NCI-H1436 treated with DMSO at 0.1 percent for 48 hours (cell line): ENCODE measurements around the gene PGM5.
"Not testable (repeated sequence)": the region's sequence is repeated elsewhere in the genome, so short reads cannot be mapped to it uniquely, and the experiment has no call there.

ENCODE experiments used
- DNase-seq: peaks from one replicate; lab custom pipeline; 2025; lab: John Stamatoyannopoulos, UW

PGM5 gene

GRCh38 chr9:68356380-68357118 lies at the start of gene PGM5:
Gene PGM5 (plus strand): TSS chr9:68356611. CDS start chr9:68357128, 517 bp downstream.
- not testable (repeated sequence) for DNase-seq

GRCh38 chr9:68307127-68307526 lies 49.3 kb upstream of the PGM5 start:
- not testable (repeated sequence) for DNase-seq

GRCh38 chr9:68307654-68308053 lies 48.8 kb upstream of the PGM5 start:
- DNase-seq: not testable (repeated sequence)

- not testable (repeated sequence) for DNase-seq
Observed at GRCh38 chr9:68311208-68311607, 45.2 kb upstream of the PGM5 start.

- DNase-seq: not testable (repeated sequence)
Observed at GRCh38 chr9:68318209-68318608, 38.2 kb upstream of the PGM5 start.

GRCh38 chr9:68323749-68324148 lies 32.7 kb upstream of the PGM5 start:
- not testable (repeated sequence) for DNase-seq

- not testable (repeated sequence) for DNase-seq
Observed at GRCh38 chr9:68324518-68324917, 31.9 kb upstream of the PGM5 start.

- DNase-seq: not testable (repeated sequence)
Observed at GRCh38 chr9:68329106-68329505, 27.3 kb upstream of the PGM5 start.

- DNase-seq: not testable (repeated sequence)
Observed at GRCh38 chr9:68330531-68331173, 25.8 kb upstream of the PGM5 start.

- DNase-seq: not testable (repeated sequence)
Observed at GRCh38 chr9:68332122-68332521, 24.3 kb upstream of the PGM5 start.

GRCh38 chr9:68335935-68336334 lies 20.5 kb upstream of the PGM5 start:
- not testable (repeated sequence) for DNase-seq

GRCh38 chr9:68336639-68337339 lies 19.6 kb upstream of the PGM5 start:
- not testable (repeated sequence) for DNase-seq

- DNase-seq: not testable (repeated sequence)
Observed at GRCh38 chr9:68338000-68338399, 18.4 kb upstream of the PGM5 start.

- DNase-seq: not testable (repeated sequence)
Observed at GRCh38 chr9:68342265-68343025, 14.0 kb upstream of the PGM5 start.

- DNase-seq: not testable (repeated sequence)
Observed at GRCh38 chr9:68343242-68343641, 13.2 kb upstream of the PGM5 start.

GRCh38 chr9:68343992-68344391 lies 12.4 kb upstream of the PGM5 start:
- DNase-seq: not testable (repeated sequence)

GRCh38 chr9:68351689-68352088 lies 4.7 kb upstream of the PGM5 start:
- not testable (repeated sequence) for DNase-seq

- DNase-seq: not testable (repeated sequence)
Observed at GRCh38 chr9:68355993-68356379, 425 bp upstream of the PGM5 start.

GRCh38 chr9:68357119-68357714 lies 806 bp downstream of the PGM5 start:
- not testable (repeated sequence) for DNase-seq

GRCh38 chr9:68366933-68367547 lies 10.6 kb downstream of the PGM5 start:
- DNase-seq: not testable (repeated sequence)

GRCh38 chr9:68375789-68376188 lies 19.4 kb downstream of the PGM5 start:
- DNase-seq: not testable (repeated sequence)
